Psoas muscle (tissue), 8 donors: ENCODE results near the gene SINHCAF. TPM values are rescaled to one million over a fixed set of nuclear protein-coding genes. Genes with fewer than 3 reads are reported as not detected.

Experiments
- ATAC-seq, 4 donors: fragments of 200-7000 bp; cut with Tn5 transposase; one replicate each; pipeline ENCODE4 v1.9.1; 2020; ENCODE audit warnings: moderate library complexity in 3 of 4, mild to moderate bottlenecking in 2 of 4
- DNase-seq, 2 donors: peaks; one replicate each; pipeline ENCODE4 v3.0.0-alpha.2; 2020
- H3K27ac ChIP-seq: fragments of 200-600 bp; one replicate; pipeline ENCODE4 v1.8.0; 2022
- H3K27me3 ChIP-seq, 3 donors: fragments of 200-600 bp in 1 of 3; one replicate each; pipeline versions ENCODE4 v1.6.1 to v1.8.0; 2013 to 2022; ENCODE audit warnings: low read length in 2 of 3, mild to moderate bottlenecking in 2 of 3, moderate library complexity in 1 of 3; ENCODE audit not compliant: insufficient read depth in 3 of 3
- H3K36me3 ChIP-seq, 2 donors: fragments of 200-600 bp in 1 of 2; one replicate each; pipeline versions ENCODE4 v1.6.1 to v1.8.0; 2013 to 2022; ENCODE audit warnings: low read depth in 1 of 2, mild to moderate bottlenecking in 1 of 2, moderate library complexity in 1 of 2; ENCODE audit not compliant: insufficient read depth in 1 of 2
- H3K4me1 ChIP-seq: fragments of 200-600 bp; one replicate; pipeline ENCODE4 v1.8.0; 2022
- H3K4me3 ChIP-seq: fragments of 200-600 bp; one replicate; pipeline ENCODE4 v1.8.0; 2022; ENCODE audit warnings: mild to moderate bottlenecking
- H3K9me3 ChIP-seq: fragments of 200-600 bp; one replicate; pipeline ENCODE4 v1.8.0; 2022
- CTCF ChIP-seq: fragments of 200-600 bp; IDR thresholded peaks from one replicate; pipeline ENCODE4 v1.8.0; 2022; ENCODE audit warnings: antibody characterized with exemption
- WGBS, 3 donors: extraction: QIAGEN DNeasy Blood & Tissue Kit; methylation state at CpG; one replicate each; pipeline versions ENCODE4 v1.1.6 to v1.1.7; 2013; 5-methylcytosine and 5-hydroxymethylcytosine counted together
- intact Hi-C, 2 donors: fragments of 100-400 bp; cut with DNase I; formaldehyde crosslinking; loops; one replicate each; pipeline versions ENCODE4 v1.11.0 to v1.14.2; 2022
- polyA plus RNA-seq, 3 donors: library from polyadenylated mRNA; stranded (reverse); fragments of 200-250 nt; gene quantifications; one replicate each; pipeline ENCODE4 v1.2.3, GENCODE V29; 2013
- total RNA-seq, 4 donors: library from RNA; stranded (reverse); fragmentation: NEBNext Ultra II Directional in 2 of 4; extraction: Animal tissue kit (Norgen Biotek cat#: 25700) in 2 of 4; gene quantifications; one replicate each; pipeline versions ENCODE4 v1.2.1 to v1.2.4, GENCODE V29; 2021 to 2023
- donor health status: healthy with polysubstance abuse.
- donor health status: DM: no; HTN: no; CAD: no; lungs with moderate emphysema.
- donor health status: Bipolar disorder and iron deficiency.
- donor health status: healthy.
- donor health status: DM: yes; HTN: yes; CAD: no.
- donor health status: DM: no; HTN: no; CAD: no.
- donor health status: DM: no; HTN: no; CAD: no.
- donor health status: DM: yes; HTN: yes; CAD: no.

The SINHCAF gene
- total and polyA plus RNA-seq, 7 donors: 1.3 to 7.7 (median 2.9) TPM

GRCh38 chr12:31298922-31299321 lies 27.0 kb downstream of the SINHCAF start:
- Histone ChIP-seq H3K27ac (no peak overlapping the region), H3K36me3 (peaks cover 0 to 11% of the 10 kb centered on the region in 2 donors), H3K4me3 (no peak overlapping the region), H3K4me1 (no peaks in the 10 kb centered on the region), H3K9me3 (no peaks in the 10 kb centered on the region), H3K27me3 (no peaks in the 10 kb centered on the region)
- intact Hi-C loops: no loop called here
- ATAC-seq: no peak
- TF ChIP-seq CTCF: no peak
- WGBS, 3 donors: 68 to 72% (median 68%) methylated on average over 3 of the region's 3 CpGs
- DNase-seq: no peak

GRCh38 chr12:31298515-31298910 lies 27.4 kb downstream of the SINHCAF start:
- no peak for TF ChIP-seq CTCF
- intact Hi-C loops: no loop called here
- H3K36me3 ChIP-seq: peaks cover 0 to 15% of the 10 kb centered on the region in 2 donors

GRCh38 chr12:31297572-31298514 lies 28.1 kb downstream of the SINHCAF start:
- DNase-seq (no peak), ATAC-seq (no peak)
- H3K4me3 ChIP-seq: no peak overlapping the region
- H3K27me3 ChIP-seq: no peaks in the 10 kb centered on the region
- H3K27ac ChIP-seq: no peak overlapping the region
- H3K4me1 ChIP-seq: no peaks in the 10 kb centered on the region
- TF ChIP-seq CTCF: no peak
- H3K36me3 ChIP-seq: peaks cover 0 to 19% of the 10 kb centered on the region in 2 donors
- 83 to 90% (median 84%) methylated on average over 13 of the region's 13 CpGs for WGBS, 3 donors
- intact Hi-C loops: no loop called here
- no peaks in the 10 kb centered on the region for H3K9me3 ChIP-seq

More at GRCh38 chr12:31298515-31298910, 27.4 kb downstream of the SINHCAF start:
- Histone ChIP-seq H3K27me3 (no peaks in the 10 kb centered on the region), H3K4me1 (no peaks in the 10 kb centered on the region), H3K4me3 (no peak overlapping the region), H3K27ac (no peak overlapping the region), H3K9me3 (no peaks in the 10 kb centered on the region)
- ATAC-seq: no peak
- 82 to 90% (median 85%) methylated on average over 2 of the region's 2 CpGs for WGBS, 3 donors
- no peak for DNase-seq

- no peak for TF ChIP-seq CTCF
- H3K4me1 ChIP-seq: no peaks in the 10 kb centered on the region
- H3K27me3 ChIP-seq: no peaks in the 10 kb centered on the region
- intact Hi-C loops: no loop called here
- no peaks in the 10 kb centered on the region for H3K9me3 ChIP-seq
- 89 to 93% (median 91%) methylated on average over 2 of the region's 2 CpGs for WGBS, 3 donors
- no peak for ATAC-seq
- H3K27ac ChIP-seq: no peak overlapping the region
- H3K36me3 ChIP-seq: peaks cover 0 to 29% of the 10 kb centered on the region in 2 donors
- no peak overlapping the region for H3K4me3 ChIP-seq
- DNase-seq: no peak
These were observed 36.5 kb downstream of the SINHCAF start for GRCh38 chr12:31289441-31289840.
